Activated T-cell treated with anti-CD3 and anti-CD28 coated beads, Interleukin-2, amount 50 U/mL, for 4 hours (primary cell): ENCODE results near the gene SPAG5. TPM values are rescaled to one million over a fixed set of nuclear protein-coding genes. Genes with fewer than 3 reads are reported as not detected.

Source experiments
- ATAC-seq, 2 donors: fragments of 200-7000 bp; cut with Tn5 transposase; one replicate each; pipeline ENCODE4 v1.10.0; 2021
- DNase-seq: peaks from one replicate; pipeline ENCODE4 v3.0.0-alpha.2; 2020
- H3K27me3 Mint-ChIP-seq: one replicate; pipeline ENCODE4 v1.8.0; 2021; ENCODE audit warnings: low read depth, mixed read lengths
- H3K36me3 Mint-ChIP-seq: one replicate; pipeline ENCODE4 v1.8.0; 2022; ENCODE audit warnings: mixed read lengths; ENCODE audit not compliant: insufficient read depth
- H3K4me1 Mint-ChIP-seq: one replicate; pipeline ENCODE4 v1.8.0; 2021; ENCODE audit warnings: low read depth, mixed read lengths
- H3K4me3 Mint-ChIP-seq: one replicate; pipeline ENCODE4 v1.8.0; 2021; ENCODE audit warnings: mild to moderate bottlenecking, moderate library complexity, mixed read lengths
- H3K9me3 Mint-ChIP-seq: one replicate; pipeline ENCODE4 v1.8.0; 2021; ENCODE audit warnings: mixed read lengths
- total RNA-seq, 3 donors: library from RNA; stranded (reverse); gene quantifications; one replicate each; pipeline ENCODE4 v1.2.1, GENCODE V29; 2021

Gene SPAG5
- total RNA-seq, result 10 to 100 TPM; 23.8 to 30.4 (median 30.1) TPM

GRCh38 chr17:28598799-28599310 is at the start of gene SPAG5:
SPAG5 (minus strand) TSS chr17:28599025; CDS start chr17:28598946, 79 bp downstream.
- no peaks in the 10 kb centered on the region for H3K27me3 Mint-ChIP-seq

GRCh38 chr17:28646039-28646754 is 47.4 kb upstream of the SPAG5 start:
- no peaks in the 10 kb centered on the region for H3K27me3 Mint-ChIP-seq
- H3K4me3 Mint-ChIP-seq, result peak overlapping the region; percentile 97
- H3K36me3 Mint-ChIP-seq, result peaks cover 26% of the 10 kb centered on the region
- H3K9me3 Mint-ChIP-seq, result no peaks in the 10 kb centered on the region
- no peak for ATAC-seq
- no peak for DNase-seq
- H3K4me1 Mint-ChIP-seq, result peaks cover 34% of the 10 kb centered on the region

More at GRCh38 chr17:28598799-28599310, at the start of gene SPAG5:
- DNase-seq, result peak; percentile 93
- H3K4me3 Mint-ChIP-seq, result peak within 1 kb of the TSS; percentile 84
- no peaks in the 10 kb centered on the region for H3K9me3 Mint-ChIP-seq
- ATAC-seq, result peak; percentile 93 to 95
- H3K36me3 Mint-ChIP-seq, result no peaks in the 10 kb centered on the region
- H3K4me1 Mint-ChIP-seq, result peaks cover 21% of the 10 kb centered on the region

- Mint-ChIP-seq H3K36me3 (peaks cover 27% of the 10 kb centered on the region), H3K4me3 (peak overlapping the region; percentile 97), H3K4me1 (peaks cover 36% of the 10 kb centered on the region), H3K9me3 (no peaks in the 10 kb centered on the region), H3K27me3 (no peaks in the 10 kb centered on the region)
- no peak for DNase-seq
- no peak for ATAC-seq
These were observed 46.7 kb upstream of the SPAG5 start for GRCh38 chr17:28645576-28645939.

GRCh38 chr17:28644787-28645575 is 46.2 kb upstream of the SPAG5 start, which contains the start of gene BLTP2:
BLTP2 (minus strand) TSS chr17:28645158; CDS start chr17:28645056, 102 bp downstream.
- Mint-ChIP-seq H3K36me3 (peaks cover 28% of the 10 kb centered on the region), H3K9me3 (no peaks in the 10 kb centered on the region), H3K27me3 (no peaks in the 10 kb centered on the region), H3K4me3 (peak within 1 kb of the TSS; percentile 97), H3K4me1 (peaks cover 36% of the 10 kb centered on the region)
- ATAC-seq, result peak; percentile 99 to 100
- DNase-seq, result peak; percentile 94

GRCh38 chr17:28643983-28644786 is 45.4 kb upstream of the SPAG5 start:
- no peak for DNase-seq
- ATAC-seq, result peak; percentile 1 to 7
- Mint-ChIP-seq H3K27me3 (no peaks in the 10 kb centered on the region), H3K4me1 (peaks cover 36% of the 10 kb centered on the region), H3K36me3 (peaks cover 35% of the 10 kb centered on the region), H3K9me3 (no peaks in the 10 kb centered on the region), H3K4me3 (peak overlapping the region; percentile 97)

GRCh38 chr17:28641579-28641978 is 42.8 kb upstream of the SPAG5 start:
- ATAC-seq (no peak), DNase-seq (no peak)
- Mint-ChIP-seq H3K27me3 (no peaks in the 10 kb centered on the region), H3K4me3 (no peak overlapping the region), H3K4me1 (peaks cover 38% of the 10 kb centered on the region), H3K36me3 (peaks cover 48% of the 10 kb centered on the region), H3K9me3 (no peaks in the 10 kb centered on the region)

- peaks cover 16% of the 10 kb centered on the region for H3K4me1 Mint-ChIP-seq
- no peaks in the 10 kb centered on the region for H3K27me3 Mint-ChIP-seq
- ATAC-seq, result no peak
- no peak overlapping the region for H3K4me3 Mint-ChIP-seq
- H3K36me3 Mint-ChIP-seq, result peaks cover 73% of the 10 kb centered on the region
- DNase-seq, result no peak
- H3K9me3 Mint-ChIP-seq, result no peaks in the 10 kb centered on the region
These were observed 36.7 kb upstream of the SPAG5 start for GRCh38 chr17:28635506-28635905.

- no peak for DNase-seq
- no peaks in the 10 kb centered on the region for H3K9me3 Mint-ChIP-seq
- no peak for ATAC-seq
- no peak overlapping the region for H3K4me3 Mint-ChIP-seq
- H3K36me3 Mint-ChIP-seq, result peaks cover 65% of the 10 kb centered on the region
- no peaks in the 10 kb centered on the region for H3K27me3 Mint-ChIP-seq
- peaks cover 16% of the 10 kb centered on the region for H3K4me1 Mint-ChIP-seq
These were observed 35.5 kb upstream of the SPAG5 start for GRCh38 chr17:28634206-28634865.

- Mint-ChIP-seq H3K27me3 (no peaks in the 10 kb centered on the region), H3K4me1 (peaks cover 6% of the 10 kb centered on the region), H3K36me3 (peaks cover 49% of the 10 kb centered on the region), H3K4me3 (no peak overlapping the region), H3K9me3 (no peaks in the 10 kb centered on the region)
- ATAC-seq (no peak), DNase-seq (no peak)
These were observed 28.0 kb upstream of the SPAG5 start for GRCh38 chr17:28626818-28627217.

GRCh38 chr17:28624148-28624547 is 25.3 kb upstream of the SPAG5 start:
- Mint-ChIP-seq H3K36me3 (peaks cover 61% of the 10 kb centered on the region), H3K4me1 (peaks cover 6% of the 10 kb centered on the region), H3K4me3 (no peak overlapping the region), H3K9me3 (no peaks in the 10 kb centered on the region), H3K27me3 (no peaks in the 10 kb centered on the region)
- DNase-seq (no peak), ATAC-seq (no peak)

- no peak for ATAC-seq
- no peaks in the 10 kb centered on the region for H3K27me3 Mint-ChIP-seq
These were observed 24.9 kb upstream of the SPAG5 start for GRCh38 chr17:28623696-28624095.

GRCh38 chr17:28622186-28622585 is 23.4 kb upstream of the SPAG5 start:
- H3K9me3 Mint-ChIP-seq, result no peaks in the 10 kb centered on the region
- H3K4me1 Mint-ChIP-seq, result peaks cover 6% of the 10 kb centered on the region
- no peaks in the 10 kb centered on the region for H3K27me3 Mint-ChIP-seq
- H3K4me3 Mint-ChIP-seq, result no peak overlapping the region
- H3K36me3 Mint-ChIP-seq, result peaks cover 64% of the 10 kb centered on the region
- ATAC-seq (no peak), DNase-seq (no peak)

More at GRCh38 chr17:28623696-28624095, 24.9 kb upstream of the SPAG5 start:
- no peaks in the 10 kb centered on the region for H3K9me3 Mint-ChIP-seq
- H3K4me1 Mint-ChIP-seq, result peaks cover 6% of the 10 kb centered on the region
- H3K36me3 Mint-ChIP-seq, result peaks cover 64% of the 10 kb centered on the region
- DNase-seq, result no peak
- no peak overlapping the region for H3K4me3 Mint-ChIP-seq

GRCh38 chr17:28620010-28620409 is 21.2 kb upstream of the SPAG5 start:
- peaks cover 65% of the 10 kb centered on the region for H3K36me3 Mint-ChIP-seq
- no peaks in the 10 kb centered on the region for H3K4me1 Mint-ChIP-seq
- H3K4me3 Mint-ChIP-seq, result no peak overlapping the region
- H3K27me3 Mint-ChIP-seq, result no peaks in the 10 kb centered on the region
- ATAC-seq, result no peak
- no peak for DNase-seq
- H3K9me3 Mint-ChIP-seq, result no peaks in the 10 kb centered on the region
